CD4-positive, alpha-beta T cell treated with Interleukin-17A for 4 hours (primary cell): ENCODE data around the gene PRF1.
"Not testable (repeated sequence)": the region's sequence is repeated elsewhere in the genome, so short reads cannot be mapped to it uniquely, and the experiment has no call there.

ENCODE experiments used
- DNase-seq: peaks from one replicate; pipeline ENCODE4 v3.0.0-alpha.2; 2020; ENCODE audit warnings: mixed read lengths

Gene PRF1

GRCh38 chr10:70602665-70603448 lies at the start of gene PRF1:
Gene PRF1 (minus strand): TSS chr10:70602741. CDS start chr10:70600902, 1,839 bp downstream.
- DNase-seq, result peak; percentile 81

GRCh38 chr10:70651661-70652060 lies 49.1 kb upstream of the PRF1 start:
- DNase-seq, result no peak

- no peak for DNase-seq
These were observed 48.2 kb upstream of the PRF1 start for GRCh38 chr10:70650718-70651117.

GRCh38 chr10:70650104-70650503 lies 47.6 kb upstream of the PRF1 start:
- DNase-seq, result no peak

DNA sequence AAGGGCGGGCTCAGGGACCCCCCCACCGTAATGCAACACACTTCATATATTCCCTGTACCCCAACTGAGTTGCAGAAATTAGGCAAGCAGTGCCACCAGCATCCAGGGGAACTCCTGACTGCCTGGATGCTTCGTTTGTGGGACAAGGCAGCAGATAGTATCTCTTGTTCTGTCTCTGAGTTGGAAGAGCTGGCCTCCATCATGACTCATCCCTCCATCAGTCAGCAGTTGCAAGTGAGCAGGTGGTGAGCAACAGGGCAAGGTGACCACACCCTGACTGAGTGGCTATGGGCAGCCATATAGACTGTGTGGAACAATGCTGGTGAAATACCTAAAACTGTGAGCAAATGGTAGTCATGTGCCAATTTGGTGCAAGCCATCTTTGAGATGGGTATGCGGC lies 47.0 kb upstream of the PRF1 start:
- DNase-seq, result no peak

DNA sequence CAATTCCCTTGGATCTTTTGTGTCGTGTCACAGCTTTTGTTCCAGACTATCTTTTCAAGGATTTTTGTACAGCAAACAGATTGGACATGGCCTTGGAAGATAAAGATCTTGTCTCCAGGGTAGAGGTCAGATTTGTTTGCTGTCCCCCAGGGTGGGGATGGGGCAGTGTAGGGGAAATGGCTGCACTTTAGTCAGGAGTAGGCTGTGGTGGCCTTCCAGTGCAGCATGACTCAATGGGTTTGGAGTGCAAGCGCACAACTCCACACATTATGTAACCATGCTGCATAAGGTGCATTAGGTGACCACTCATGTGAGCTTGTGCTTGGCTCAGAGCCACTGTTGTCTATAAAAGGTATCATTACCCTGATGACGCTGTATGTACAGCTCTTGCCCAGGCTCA lies 45.9 kb upstream of the PRF1 start:
- DNase-seq, result no peak

- no peak for DNase-seq
These were observed 44.5 kb upstream of the PRF1 start for GRCh38 chr10:70647086-70647485.

GRCh38 chr10:70644959-70645358 lies 42.4 kb upstream of the PRF1 start:
- DNase-seq, result not testable (repeated sequence)

GRCh38 chr10:70643272-70643671 lies 40.7 kb upstream of the PRF1 start:
- DNase-seq, result not testable (repeated sequence)

DNA sequence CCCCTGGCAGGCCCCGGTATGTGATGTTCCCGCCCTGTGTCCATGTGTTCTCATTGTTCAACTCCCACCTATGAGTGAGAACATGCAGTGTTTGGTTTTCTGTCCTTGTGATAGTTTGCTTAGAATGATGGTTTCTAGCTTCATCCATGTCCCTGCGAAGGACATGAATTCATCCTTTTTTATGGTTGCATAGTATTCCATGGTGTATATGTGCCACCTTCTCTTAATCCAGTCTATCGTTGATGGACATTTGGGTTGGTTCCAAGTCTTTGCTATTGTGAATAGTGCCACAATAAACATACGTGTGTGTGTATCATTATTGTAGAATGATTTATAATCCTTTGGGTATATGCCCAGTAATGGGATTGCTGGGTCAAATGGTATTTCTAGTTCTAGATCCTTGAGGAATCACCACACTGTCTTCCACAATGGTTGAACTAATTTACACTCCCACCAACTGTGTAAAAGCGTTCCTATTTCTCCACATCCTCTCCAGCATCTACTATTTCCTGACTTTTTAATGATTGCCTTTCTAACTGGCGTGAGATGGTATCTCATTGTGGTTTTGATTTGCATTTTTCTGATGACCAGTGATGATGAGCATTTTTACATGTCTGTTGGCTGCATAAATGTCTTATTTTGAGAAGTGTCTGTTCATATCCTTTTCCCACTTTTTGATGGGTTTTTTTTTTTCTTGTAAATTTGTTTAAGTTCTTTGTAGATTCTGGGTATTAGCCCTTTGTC lies 37.3 kb upstream of the PRF1 start:
- DNase-seq, result not testable (repeated sequence)

- not testable (repeated sequence) for DNase-seq
These were observed 32.0 kb upstream of the PRF1 start for GRCh38 chr10:70634515-70634914.

- no peak for DNase-seq
These were observed 31.5 kb upstream of the PRF1 start for GRCh38 chr10:70634011-70634410.

- DNase-seq, result not testable (repeated sequence)
These were observed 29.2 kb upstream of the PRF1 start for GRCh38 chr10:70631735-70632134.

DNA sequence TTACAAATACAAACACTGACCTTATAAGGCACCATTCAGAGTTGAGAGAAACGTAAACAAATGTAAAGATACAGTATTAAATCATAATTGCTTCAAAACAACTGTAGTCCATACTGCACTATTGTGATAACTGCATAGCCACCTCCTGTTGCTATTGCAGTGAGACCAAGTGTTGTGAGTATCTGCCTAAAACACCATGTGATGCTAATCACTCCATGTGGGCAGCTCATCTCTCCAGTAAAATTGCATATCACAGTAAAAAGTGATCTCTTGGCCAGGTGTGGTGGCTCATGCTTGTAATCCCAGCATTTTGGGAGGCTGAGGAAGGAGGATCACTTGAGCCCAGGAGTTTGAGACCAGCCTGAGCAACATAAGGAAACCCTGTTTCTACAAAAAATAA lies 26.8 kb upstream of the PRF1 start:
- no peak for DNase-seq

DNA sequence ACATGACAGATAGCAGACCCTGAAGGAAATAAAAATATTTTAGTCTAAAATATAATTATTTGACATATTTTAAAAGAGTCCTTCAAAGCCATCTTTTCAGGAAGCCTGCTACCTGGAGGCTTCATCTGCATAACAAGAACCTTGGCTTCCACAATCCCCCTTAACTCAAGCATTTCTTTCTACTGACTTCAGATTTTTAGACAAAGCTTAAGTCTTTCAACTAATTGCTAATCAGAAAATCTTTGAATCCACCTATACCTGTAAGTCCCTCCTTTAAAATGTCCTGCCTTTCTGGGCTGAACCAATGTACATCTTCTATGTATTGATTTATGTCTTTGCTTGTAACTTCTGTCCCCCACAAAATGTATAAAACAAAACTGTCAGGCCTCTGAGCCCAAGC lies 23.5 kb upstream of the PRF1 start:
- no peak for DNase-seq

- no peak for DNase-seq
These were observed 20.7 kb upstream of the PRF1 start for GRCh38 chr10:70622981-70623844.

DNA sequence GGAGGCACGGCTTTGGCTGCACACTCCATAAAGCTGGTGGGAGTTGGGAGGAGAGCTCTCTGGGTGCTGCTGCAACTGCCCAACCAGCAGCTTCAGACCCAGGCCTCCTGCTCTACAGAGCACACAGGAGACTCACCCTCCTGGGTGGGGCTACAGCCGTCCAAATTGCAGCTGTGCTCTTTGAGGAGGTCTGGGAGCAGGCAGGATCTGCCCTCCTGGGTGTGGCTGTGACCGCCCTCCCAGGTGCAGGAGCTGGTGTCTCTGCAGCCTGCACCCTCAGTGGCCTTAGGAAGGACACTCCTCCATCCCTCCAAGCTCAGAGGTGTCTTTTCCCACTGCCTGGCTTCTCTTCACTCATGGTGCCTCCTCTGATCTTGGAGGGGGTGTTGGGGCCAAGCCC lies 20.0 kb upstream of the PRF1 start:
- no peak for DNase-seq

DNA sequence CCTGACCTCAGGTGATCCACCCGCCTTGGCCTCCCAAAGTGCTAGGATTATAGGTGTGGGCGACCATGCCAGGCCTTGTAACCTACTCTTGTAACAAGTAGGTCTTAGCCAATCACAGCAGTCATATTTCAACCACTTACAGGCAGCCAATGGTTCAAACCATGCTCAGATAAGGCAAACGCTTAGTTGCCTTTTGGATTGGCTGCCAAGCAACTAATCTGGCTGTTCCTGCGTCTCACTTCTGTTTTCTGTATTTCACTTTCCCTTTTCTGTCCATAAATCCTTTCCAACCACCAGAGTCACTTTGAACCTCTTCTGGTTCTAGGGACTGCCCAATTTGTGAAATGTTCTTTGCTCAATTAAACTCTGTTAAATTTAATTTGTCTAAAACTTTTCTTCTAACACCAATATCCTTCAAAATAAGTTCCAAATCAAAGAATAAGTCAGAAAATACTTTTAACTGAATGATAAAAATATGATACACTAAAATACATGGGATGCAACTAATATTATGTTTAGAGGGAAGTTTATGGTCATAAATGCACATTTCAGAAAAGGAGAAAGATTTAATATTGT lies 19.1 kb upstream of the PRF1 start:
- DNase-seq, result no peak

DNA sequence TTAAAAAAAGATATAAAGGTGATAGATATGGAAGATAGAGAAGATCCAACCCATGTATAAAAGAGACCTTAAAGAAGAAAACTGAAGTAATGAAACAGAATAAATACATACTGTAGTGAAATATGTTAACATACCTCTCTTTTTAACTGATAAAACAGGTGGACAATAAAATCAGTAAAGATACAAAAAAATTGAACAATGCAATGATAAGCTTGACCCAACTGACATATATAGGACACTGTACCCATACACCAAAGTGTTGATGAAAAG lies 17.4 kb upstream of the PRF1 start:
- no peak for DNase-seq

- no peak for DNase-seq
These were observed 16.9 kb upstream of the PRF1 start for GRCh38 chr10:70619271-70620019.

- no peak for DNase-seq
These were observed 16.1 kb upstream of the PRF1 start for GRCh38 chr10:70618663-70619062.

GRCh38 chr10:70617798-70618568 lies 15.4 kb upstream of the PRF1 start:
- DNase-seq, result no peak
